GM18520 (cell line): ENCODE results near the gene C1orf105.
"Not testable (repeated sequence)": the region's sequence is repeated elsewhere in the genome, so short reads cannot be mapped to it uniquely, and the experiment has no call there.

Source experiments
- ATAC-seq: cut with Tn5 transposase; IDR thresholded peaks from one replicate; pipeline ENCODE4 v1.9.1; 2021; ENCODE audit not compliant: unreplicated experiment

C1orf105 gene

GRCh38 chr1:172420385-172420784 is at the start of gene C1orf105:
Gene C1orf105, plus strand, starts transcription at chr1:172420685. Its CDS starts 201 bp downstream, at chr1:172420886.
- no peak for ATAC-seq

DNA sequence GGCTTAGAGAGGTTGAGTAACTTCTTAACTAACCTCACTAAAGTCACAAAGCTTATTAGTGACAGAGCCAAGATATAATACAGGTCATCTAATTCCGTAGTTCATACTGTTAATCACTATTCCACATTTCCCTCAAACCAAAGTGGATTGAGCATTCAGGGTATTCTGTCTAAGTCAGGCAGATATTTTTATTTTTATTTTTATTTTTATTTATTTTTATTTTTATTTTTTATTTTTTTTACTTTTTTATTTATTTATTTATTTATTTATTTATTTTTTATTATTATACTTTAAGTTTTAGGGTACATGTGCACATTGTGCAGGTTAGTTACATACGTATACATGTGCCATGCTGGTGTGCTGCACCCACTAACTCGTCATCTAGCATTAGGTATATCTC is 48.8 kb upstream of the C1orf105 start:
- ATAC-seq: not testable (repeated sequence)

DNA sequence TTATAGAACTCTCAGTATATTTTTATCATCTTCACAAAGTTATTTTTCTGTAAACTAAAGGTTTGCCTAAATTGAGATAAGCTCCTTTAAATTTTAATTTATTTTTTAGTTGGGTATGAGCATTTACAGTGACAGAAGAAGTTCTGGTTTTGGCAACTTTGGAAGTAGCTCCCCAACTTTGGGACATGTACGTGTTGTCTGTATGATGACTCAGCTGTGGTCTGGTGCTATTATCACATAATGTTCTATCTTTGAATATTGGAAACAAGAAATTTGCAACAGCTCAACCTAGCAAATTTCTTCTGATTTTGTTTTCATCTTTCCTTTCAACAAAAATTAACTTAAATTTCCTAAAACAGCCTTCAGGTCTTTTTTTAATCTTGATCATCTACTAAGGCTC is 46.6 kb upstream of the C1orf105 start:
- no peak for ATAC-seq

GRCh38 chr1:172375211-172375631 is 45.3 kb upstream of the C1orf105 start:
- ATAC-seq: no peak

DNA sequence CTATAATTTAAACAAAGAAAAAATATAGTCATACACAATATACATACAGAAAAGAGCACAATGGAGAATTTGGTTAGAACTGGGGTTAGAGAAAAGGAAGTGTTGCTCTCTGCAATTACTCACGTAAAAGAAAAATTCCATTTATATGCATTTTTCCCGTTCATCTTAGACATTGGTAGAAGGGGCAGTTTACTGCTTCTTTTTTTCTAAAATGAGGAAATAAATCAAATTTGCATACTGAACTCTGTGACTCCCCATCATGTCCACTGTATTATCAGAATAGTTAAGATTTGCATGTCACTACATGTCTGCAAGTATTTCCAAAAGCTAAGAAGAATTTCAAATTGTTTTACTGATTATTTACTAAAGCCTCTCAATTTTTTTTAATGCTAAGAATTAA is 44.1 kb upstream of the C1orf105 start:
- ATAC-seq: no peak

GRCh38 chr1:172377565-172377964 is 42.9 kb upstream of the C1orf105 start:
- ATAC-seq: no peak

- no peak for ATAC-seq
Observed at GRCh38 chr1:172378109-172378760, 42.2 kb upstream of the C1orf105 start.

DNA sequence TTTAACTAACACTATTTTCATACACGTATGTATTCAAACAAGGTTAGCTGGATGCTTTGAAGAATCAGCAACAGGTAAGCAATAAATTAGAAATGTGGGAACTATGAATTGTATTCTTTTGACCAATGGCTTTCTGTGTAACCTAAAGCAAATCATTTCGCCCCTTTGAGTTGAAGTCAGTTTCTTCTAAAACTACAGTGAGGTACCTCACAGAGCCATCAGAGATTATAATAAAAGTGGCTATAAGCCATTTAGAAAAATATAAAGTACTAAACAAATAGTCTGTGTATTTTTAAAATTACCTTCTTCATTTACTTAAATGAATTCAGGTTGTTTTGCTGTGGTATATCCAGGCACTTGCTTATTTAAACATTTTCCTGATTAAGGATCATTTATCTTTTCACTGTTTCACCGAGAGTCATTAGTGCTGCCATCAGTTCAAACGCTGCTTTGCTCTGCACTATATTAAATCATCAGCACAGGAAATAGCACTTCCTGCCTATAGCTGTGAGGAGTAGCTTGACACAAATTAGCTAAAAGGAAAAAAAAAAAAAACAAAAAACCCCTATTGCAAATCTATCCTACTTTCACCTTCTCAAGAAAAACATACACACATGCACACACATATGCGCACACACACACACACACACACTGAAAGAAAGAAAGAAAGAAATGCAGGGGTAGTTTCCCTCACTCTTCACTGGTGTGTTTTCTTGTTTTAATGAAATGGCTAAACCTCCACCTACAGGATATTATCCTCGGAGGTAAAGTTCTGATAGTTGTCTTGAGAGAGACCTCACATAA is 39.8 kb upstream of the C1orf105 start:
- ATAC-seq: peak; percentile 78

DNA sequence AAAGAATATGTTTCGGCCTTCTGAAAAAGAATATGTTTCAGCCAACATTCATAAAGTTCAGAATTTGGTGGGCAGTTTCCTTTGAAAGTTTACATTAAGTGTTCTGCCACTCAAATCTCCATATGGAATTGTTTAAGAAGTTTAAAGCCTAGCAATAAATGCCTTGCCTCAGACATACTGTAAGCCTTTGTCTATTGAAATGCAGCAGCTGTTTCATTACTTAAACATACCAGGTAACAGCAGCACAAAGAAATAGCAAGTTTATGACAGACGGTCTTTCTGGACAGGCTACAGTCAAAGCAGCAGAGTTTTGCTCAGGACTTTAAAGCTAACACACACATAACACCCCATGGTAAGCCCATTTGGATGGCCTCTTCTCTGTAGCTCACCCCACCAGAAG is 38.5 kb upstream of the C1orf105 start:
- ATAC-seq: no peak

GRCh38 chr1:172382406-172382805 is 38.1 kb upstream of the C1orf105 start:
- ATAC-seq: no peak

DNA sequence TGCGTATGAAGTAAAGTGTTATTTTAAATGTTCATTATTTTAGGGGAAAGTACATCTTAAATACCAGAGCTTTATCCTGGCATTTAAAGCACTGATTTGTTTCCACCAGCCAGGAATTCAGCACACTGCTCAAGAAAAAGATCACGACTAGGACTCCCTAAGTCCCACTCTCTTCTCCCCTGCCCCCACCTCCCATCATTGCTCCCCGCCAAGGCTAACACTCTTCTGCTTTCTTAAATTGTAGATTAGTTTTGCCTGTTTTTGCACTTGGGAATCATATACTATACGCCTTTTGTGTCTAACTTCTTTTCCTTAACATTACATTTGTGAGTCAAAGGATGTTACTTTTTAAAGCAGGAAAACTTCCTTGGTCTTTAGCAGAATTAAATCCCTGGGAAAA is 37.5 kb upstream of the C1orf105 start:
- ATAC-seq: no peak

DNA sequence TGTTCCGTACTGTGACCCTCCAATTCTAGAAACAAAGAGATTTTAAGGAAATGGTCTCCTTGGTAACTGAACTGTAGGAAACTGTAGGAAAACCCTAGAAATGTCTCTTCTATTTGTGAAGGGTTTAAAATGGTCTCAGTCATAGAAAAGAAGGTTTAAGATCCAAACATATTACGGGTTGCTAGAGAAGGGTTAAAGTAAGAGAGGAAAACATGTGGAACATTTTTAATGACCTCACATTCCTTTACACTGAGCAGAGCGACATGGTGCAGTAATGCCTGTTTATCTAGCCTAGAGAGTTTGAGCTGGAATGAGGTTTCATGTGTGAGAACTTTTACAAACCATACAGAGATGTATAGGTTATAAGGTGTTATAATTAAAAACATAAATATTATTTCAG is 36.9 kb upstream of the C1orf105 start:
- ATAC-seq: no peak

DNA sequence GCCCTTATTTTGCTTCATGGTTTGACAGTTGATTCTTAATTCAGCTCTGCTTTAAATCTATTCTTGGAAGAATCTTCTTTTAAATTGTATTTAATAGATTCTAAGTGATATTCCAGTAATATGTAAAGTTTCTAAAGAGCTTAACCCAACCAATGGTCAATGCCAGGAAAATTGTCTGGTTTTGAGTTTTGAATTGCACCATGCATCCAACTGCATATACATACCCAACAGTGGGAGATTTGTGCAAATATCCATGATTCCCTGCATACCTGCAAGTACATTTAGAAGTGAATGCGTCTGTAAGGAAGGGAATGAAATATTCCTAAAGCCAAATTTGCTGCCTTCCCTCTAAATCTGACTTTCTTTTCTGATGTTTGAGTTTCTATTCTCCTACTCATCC is 35.8 kb upstream of the C1orf105 start:
- ATAC-seq: no peak

- no peak for ATAC-seq
Observed at GRCh38 chr1:172386046-172386445, 34.4 kb upstream of the C1orf105 start.

DNA sequence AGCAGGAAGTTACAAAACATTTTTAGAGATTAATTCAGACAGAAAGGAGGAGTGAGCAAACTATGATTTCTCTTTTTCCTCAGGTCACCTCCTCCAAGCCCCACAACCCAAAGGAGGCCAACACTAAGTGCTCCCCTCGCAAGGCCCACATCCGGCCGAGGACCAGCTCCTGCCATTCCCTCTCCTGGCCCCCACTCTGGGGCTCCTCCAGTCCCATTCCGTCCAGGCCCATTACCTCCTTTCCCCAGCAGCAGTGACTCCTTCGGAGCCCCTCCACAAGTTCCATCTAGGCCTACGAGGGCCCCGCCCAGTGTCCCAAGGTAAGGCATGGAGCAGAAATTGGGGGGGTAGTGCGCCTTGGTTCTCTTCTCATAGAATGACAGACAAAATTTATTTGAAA is 32.0 kb upstream of the C1orf105 start:
- ATAC-seq: no peak

DNA sequence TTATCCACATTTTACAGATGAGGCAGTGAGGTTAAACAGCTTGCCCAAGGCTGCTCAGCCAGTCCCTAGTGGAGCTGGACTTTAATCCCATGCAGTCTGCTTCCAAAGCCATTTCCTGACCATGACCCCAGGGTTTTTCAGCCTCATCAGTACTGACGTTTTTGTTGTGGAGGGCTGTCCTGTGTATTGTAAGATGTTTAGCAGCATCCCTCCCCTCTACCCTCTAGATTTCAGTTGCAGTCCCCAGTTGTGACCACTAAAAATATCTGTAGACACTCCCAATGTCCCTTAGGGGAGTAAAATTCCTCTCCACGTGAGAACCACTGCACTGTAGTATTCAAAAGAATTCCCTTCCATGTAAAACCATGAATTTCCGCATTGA is 30.2 kb upstream of the C1orf105 start:
- no peak for ATAC-seq

GRCh38 chr1:172390683-172391551 is 29.6 kb upstream of the C1orf105 start:
- ATAC-seq: no peak

- ATAC-seq: no peak
Observed at GRCh38 chr1:172391976-172392375, 28.5 kb upstream of the C1orf105 start.

GRCh38 chr1:172393354-172393753 is 27.1 kb upstream of the C1orf105 start:
- no peak for ATAC-seq

DNA sequence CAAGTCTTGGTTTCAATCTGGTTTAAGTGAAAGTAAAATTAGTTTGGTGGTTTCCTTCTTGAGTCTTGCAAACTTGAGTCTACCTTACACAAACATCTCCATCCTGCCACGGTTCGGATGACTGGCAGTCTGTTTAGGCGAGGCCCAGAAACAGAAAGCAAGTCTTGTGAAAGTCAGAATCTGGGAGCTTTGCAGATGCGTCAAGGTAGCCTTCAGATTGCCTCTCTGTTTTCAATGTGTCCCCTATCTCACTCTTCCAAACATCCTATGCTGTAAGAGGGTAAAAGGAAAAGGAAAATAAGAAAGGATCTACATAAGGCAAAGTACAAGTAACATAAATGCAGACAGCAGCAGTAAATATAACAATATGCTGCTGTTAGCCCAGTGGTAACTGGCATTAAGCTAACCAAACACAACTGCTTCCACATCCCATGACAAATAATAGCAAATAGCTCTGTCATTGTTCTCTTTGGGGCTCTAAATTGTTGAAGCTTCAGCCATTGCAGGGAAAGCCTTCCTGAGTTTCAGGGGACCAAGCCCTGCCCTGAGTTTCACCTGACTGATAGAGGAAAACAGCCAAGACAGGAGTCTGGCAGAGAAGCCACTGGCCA is 26.2 kb upstream of the C1orf105 start:
- ATAC-seq: peak; percentile 70

DNA sequence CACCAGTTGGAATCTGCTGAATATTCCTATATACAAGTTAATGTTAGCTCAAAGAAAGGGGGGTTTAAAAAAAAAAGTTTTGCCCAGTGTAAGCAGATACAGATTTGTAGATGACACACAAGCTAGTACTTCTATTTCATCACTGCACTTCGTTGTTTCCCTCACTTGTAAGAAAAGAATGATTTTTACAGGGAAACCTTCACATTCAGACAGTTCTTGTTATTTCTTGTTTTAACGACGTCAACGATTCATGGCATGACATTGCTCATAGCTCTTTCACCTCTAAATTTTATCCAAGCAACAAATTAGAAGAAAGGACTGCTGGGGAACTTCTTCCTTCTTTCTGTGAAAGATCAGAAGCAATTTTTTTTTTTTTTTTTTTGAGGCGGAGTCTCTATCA is 25.7 kb upstream of the C1orf105 start:
- no peak for ATAC-seq
